OCI-LY3 (cell line): ENCODE data around the gene HDAC4.

ENCODE experiments used
- H2AFZ ChIP-seq: fragments of 200-600, 300-600 bp; shearing (Covaris generic); 2 replicates; pipeline ENCODE4 v1.6.0; 2014; ENCODE audit warnings: antibody characterized with exemption, low read depth, low read length
- H3K27ac ChIP-seq: fragments of 200-600, 300-600 bp; sonication (generic); 2 replicates; pipeline ENCODE4 v1.5.1; 2014; ENCODE audit warnings: mild to moderate bottlenecking, low read length, moderate library complexity, mixed read lengths
- H3K27me3 ChIP-seq: fragments of 200-600, 300-600 bp; sonication (generic); 2 replicates; pipeline ENCODE4 v1.6.1; 2014; ENCODE audit warnings: low read depth, low read length, mixed read lengths
- H3K36me3 ChIP-seq: fragments of 200-600, 300-600 bp; sonication (generic); replicated peaks from 2 replicates; pipeline ENCODE3; 2014; ENCODE audit warnings: low read depth, low read length, mixed read lengths
- H3K4me1 ChIP-seq: fragments of 300-600, 200-600 bp; sonication (generic); 2 replicates; pipeline ENCODE4 v1.6.1; 2014; ENCODE audit warnings: low read length, mixed read lengths
- H3K4me2 ChIP-seq: fragments of 200-600, 300-600 bp; sonication (generic); 2 replicates; pipeline ENCODE4 v1.6.1; 2014; ENCODE audit warnings: low read length, mixed read lengths
- H3K4me3 ChIP-seq: fragments of 300-600, 200-600 bp; sonication (generic); 2 replicates; pipeline ENCODE4 v1.5.1; 2014; ENCODE audit warnings: antibody characterized with exemption, mild to moderate bottlenecking, low read length, moderate library complexity
- H3K79me2 ChIP-seq: fragments of 300-600, 200-600 bp; shearing (Covaris generic); 2 replicates; pipeline ENCODE4 v1.6.1; 2014; ENCODE audit warnings: mild to moderate bottlenecking, low read length, mixed read lengths
- H3K9ac ChIP-seq: fragments of 300-600, 200-600 bp; shearing (Covaris generic); 2 replicates; pipeline ENCODE4 v1.6.0; 2014; ENCODE audit warnings: mild to moderate bottlenecking, low read length, moderate library complexity
- H3K9me3 ChIP-seq: fragments of 200-600, 300-600 bp; shearing (Covaris generic); 2 replicates; pipeline ENCODE4 v1.6.1; 2014; ENCODE audit warnings: low read length, mixed read lengths; ENCODE audit not compliant: insufficient read depth
- H4K20me1 ChIP-seq: fragments of 200-600, 300-600 bp; sonication (generic); 2 replicates; pipeline ENCODE4 v1.6.1; 2016; ENCODE audit warnings: low read length, mixed read lengths; ENCODE audit not compliant: insufficient read depth
- EZH2phosphoT487 ChIP-seq: fragments of 200-600 bp; shearing (Covaris generic); IDR thresholded peaks from 2 replicates; pipeline ENCODE4 v1.6.1; 2018; ENCODE audit warnings: antibody characterized with exemption, mixed run types, low read depth
- TF ChIP-seq, protein P1 (sequence below): fragments of 200-600, 300-600 bp; sonication (generic); IDR thresholded peaks from 2 replicates; pipeline ENCODE4 v1.5.1; 2014; ENCODE audit warnings: antibody characterized with exemption, low read length, low read depth

HDAC4 gene

DNA sequence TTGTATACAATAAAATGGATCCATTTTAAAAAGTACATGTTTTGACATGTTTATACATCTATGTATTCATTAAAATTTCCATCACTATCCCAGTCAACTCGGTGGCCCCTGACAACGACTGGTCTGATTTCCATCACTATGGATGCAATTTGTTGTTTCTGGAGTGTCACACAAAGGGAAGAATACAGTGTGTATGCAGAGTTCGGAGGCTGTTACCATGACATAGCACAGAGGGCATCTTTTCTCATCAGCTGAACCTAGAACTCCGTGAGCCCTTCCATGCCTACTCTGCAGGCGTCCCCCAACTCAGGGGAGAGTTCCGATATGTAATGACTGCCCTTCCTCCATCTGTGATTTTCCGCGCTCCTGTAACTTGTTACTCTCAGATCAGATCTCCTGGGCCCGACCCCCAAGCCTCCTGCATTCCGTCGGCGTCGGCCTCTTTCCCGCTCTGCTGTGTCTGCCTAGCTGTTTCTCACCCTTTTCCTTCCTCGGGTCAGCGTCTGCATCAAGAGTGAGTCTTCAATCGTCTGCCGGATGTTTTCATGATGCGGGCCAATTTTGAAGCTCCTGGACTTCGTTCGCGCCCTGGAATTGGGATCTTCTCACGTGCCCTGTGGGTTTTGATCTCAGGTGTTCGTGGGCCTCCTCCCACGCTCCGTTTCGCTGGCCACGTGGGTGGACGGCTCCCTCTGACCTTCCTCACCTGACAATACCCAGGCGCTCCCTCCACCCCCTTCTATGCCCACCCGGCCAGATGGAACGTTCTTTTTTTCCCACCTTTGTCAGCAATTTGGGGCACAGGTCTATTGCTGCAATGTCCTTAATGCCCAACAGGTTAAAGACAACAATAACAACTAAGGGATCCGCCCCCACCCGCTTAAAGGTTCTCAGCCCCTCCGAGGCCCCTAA lies 391.9 kb downstream of the HDAC4 start:
- H3K79me2 ChIP-seq = no peaks in the 10 kb centered on the region
- H4K20me1 ChIP-seq = no peaks in the 10 kb centered on the region
- H3K4me2 ChIP-seq = no peak overlapping the region
- no peak overlapping the region for H3K27ac ChIP-seq
- H3K27me3 ChIP-seq = peaks cover 9% of the 10 kb centered on the region
- H3K4me3 ChIP-seq = no peak overlapping the region
- no peaks in the 10 kb centered on the region for H3K36me3 ChIP-seq
- no peak overlapping the region for H2AFZ ChIP-seq
- no peaks in the 10 kb centered on the region for H3K4me1 ChIP-seq
- no peaks in the 10 kb centered on the region for H3K9me3 ChIP-seq
- TF ChIP-seq, protein P1, sequence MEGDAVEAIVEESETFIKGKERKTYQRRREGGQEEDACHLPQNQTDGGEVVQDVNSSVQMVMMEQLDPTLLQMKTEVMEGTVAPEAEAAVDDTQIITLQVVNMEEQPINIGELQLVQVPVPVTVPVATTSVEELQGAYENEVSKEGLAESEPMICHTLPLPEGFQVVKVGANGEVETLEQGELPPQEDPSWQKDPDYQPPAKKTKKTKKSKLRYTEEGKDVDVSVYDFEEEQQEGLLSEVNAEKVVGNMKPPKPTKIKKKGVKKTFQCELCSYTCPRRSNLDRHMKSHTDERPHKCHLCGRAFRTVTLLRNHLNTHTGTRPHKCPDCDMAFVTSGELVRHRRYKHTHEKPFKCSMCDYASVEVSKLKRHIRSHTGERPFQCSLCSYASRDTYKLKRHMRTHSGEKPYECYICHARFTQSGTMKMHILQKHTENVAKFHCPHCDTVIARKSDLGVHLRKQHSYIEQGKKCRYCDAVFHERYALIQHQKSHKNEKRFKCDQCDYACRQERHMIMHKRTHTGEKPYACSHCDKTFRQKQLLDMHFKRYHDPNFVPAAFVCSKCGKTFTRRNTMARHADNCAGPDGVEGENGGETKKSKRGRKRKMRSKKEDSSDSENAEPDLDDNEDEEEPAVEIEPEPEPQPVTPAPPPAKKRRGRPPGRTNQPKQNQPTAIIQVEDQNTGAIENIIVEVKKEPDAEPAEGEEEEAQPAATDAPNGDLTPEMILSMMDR = no peak
- TF ChIP-seq EZH2phosphoT487 = no peak
- no peak overlapping the region for H3K9ac ChIP-seq

DNA sequence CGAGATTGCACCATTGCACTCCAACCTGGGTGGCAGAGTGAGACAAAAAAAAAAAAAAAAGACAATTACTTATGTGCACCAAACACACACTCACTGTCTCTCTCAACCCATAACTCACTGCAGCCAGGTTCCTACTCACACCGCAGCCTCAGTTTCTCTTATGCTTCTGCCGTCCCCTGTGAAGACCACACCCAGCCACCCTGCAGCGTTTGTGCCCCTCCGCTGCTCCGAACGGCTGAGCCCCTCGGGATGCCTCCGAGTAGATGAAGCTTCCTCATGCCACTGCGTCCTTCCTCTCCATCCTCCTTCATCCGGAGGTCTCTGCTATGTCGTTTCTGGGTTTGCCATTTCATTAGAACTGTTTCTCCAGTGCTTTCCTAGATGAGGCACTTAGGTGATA lies 392.8 kb downstream of the HDAC4 start:
- Histone ChIP-seq H3K4me2 (no peak overlapping the region), H2AFZ (no peak overlapping the region), H3K4me1 (no peaks in the 10 kb centered on the region), H3K36me3 (no peaks in the 10 kb centered on the region), H4K20me1 (no peaks in the 10 kb centered on the region), H3K79me2 (no peaks in the 10 kb centered on the region), H3K9me3 (no peaks in the 10 kb centered on the region), H3K9ac (no peak overlapping the region), H3K4me3 (no peak overlapping the region), H3K27ac (no peak overlapping the region), H3K27me3 (peaks cover 9% of the 10 kb centered on the region)
- TF ChIP-seq, protein P1 = no peak
- TF ChIP-seq EZH2phosphoT487 = no peak

DNA sequence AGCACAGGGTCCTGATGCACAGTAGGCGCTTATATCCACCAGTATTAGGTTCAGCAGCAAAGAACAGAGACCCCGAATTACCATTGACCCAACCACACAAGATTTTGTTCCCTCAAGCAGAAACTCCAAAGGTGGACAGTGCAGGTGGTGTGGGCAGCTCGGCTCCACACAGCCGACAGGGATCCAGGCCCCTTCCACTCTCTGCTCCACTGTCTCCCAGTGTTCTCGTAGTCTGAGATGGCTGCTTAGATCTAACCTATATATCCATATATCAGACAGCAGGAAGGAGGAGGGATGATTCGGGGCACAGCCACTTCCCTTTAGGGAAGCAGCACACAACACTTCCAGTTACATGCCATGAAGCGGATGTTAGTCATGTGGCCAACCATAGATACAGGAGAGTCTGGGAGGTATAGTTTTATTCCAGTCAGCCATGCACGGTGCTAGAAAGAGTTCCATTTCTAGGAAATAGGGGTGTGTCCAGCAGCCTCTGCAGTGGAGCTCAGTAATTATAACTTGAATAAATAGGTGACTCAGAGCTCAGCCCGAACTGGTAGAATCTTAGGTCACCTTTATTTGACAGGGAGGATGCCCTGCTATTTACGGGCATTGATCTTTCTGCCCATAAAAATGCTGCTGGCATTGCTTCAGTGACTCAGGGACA lies 394.1 kb downstream of the HDAC4 start:
- Histone ChIP-seq H3K27ac (no peak overlapping the region), H3K9me3 (no peaks in the 10 kb centered on the region), H3K4me1 (no peaks in the 10 kb centered on the region), H3K27me3 (peaks cover 9% of the 10 kb centered on the region), H3K4me3 (no peak overlapping the region), H4K20me1 (no peaks in the 10 kb centered on the region), H3K4me2 (no peak overlapping the region), H3K9ac (no peak overlapping the region), H3K36me3 (no peaks in the 10 kb centered on the region), H2AFZ (no peak overlapping the region), H3K79me2 (no peaks in the 10 kb centered on the region)
- TF ChIP-seq, protein P1 = no peak
- TF ChIP-seq EZH2phosphoT487 = no peak

DNA sequence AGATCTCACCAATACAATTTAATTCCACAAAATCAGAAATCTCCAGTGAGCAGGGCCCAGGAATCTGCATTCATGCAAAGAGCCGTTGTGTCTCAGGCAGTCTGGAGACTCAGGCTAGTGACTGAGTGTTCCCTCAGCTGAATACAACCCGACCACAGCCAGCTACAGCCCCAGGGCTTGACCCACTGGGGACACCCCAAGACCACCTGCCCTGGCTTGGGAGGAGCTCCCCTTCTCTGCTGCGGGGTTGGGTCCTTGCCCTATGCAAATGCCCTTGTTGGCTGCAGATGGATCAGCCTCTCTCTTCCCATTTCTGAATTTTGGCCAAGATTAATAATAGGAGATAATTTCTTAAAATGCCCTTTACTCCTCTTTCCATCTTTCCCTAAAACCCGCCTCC lies 395.2 kb downstream of the HDAC4 start:
- H3K9me3 ChIP-seq = no peaks in the 10 kb centered on the region
- no peak overlapping the region for H3K9ac ChIP-seq
- no peaks in the 10 kb centered on the region for H3K36me3 ChIP-seq
- no peak overlapping the region for H2AFZ ChIP-seq
- no peak overlapping the region for H3K27ac ChIP-seq
- no peak overlapping the region for H3K4me2 ChIP-seq
- peaks cover 6% of the 10 kb centered on the region for H3K27me3 ChIP-seq
- TF ChIP-seq EZH2phosphoT487 = no peak
- TF ChIP-seq, protein P1 = no peak
- H3K79me2 ChIP-seq = no peaks in the 10 kb centered on the region
- H3K4me3 ChIP-seq = no peak overlapping the region
- no peaks in the 10 kb centered on the region for H3K4me1 ChIP-seq
- H4K20me1 ChIP-seq = no peaks in the 10 kb centered on the region
